Keratinocyte (primary cell): ENCODE results near the gene NOTCH3. TPM values are rescaled to one million over a fixed set of nuclear protein-coding genes. Genes with fewer than 3 reads are reported as not detected.

Experiments
- DNase-seq: peaks from one replicate; pipeline ENCODE4 v3.0.0-alpha.2; 2011; ENCODE audit warnings: low read depth, missing footprints, low spot score
- FAIRE-seq: peaks from 2 replicates; lab custom pipeline; 2011; peaks lifted over from hg19 to GRCh38; lab: Jason Lieb, UNC
- H2AFZ ChIP-seq: 2 replicates; pipeline ENCODE4 v1.6.0; 2012; ENCODE audit warnings: low read length, control low read depth, inconsistent platforms; ENCODE audit not compliant: control insufficient read depth
- H3K27ac ChIP-seq: 2 replicates; pipeline ENCODE4 v1.5.1; 2011; ENCODE audit warnings: low read length; ENCODE audit not compliant: control insufficient read depth, insufficient read depth
- H3K27me3 ChIP-seq: 3 replicates; pipeline ENCODE4 v1.6.0; 2011; ENCODE audit warnings: low read length; ENCODE audit not compliant: control insufficient read depth, insufficient read depth; ENCODE audit errors: extremely low read depth
- H3K36me3 ChIP-seq, 2 experiments: 2 replicates in 1 of 2; 3 replicates in 1 of 2; pipeline ENCODE4 v1.5.1; 2011; ENCODE audit warnings: low read length in 2 of 2, mild to moderate bottlenecking in 1 of 2; ENCODE audit not compliant: control insufficient read depth in 2 of 2, insufficient read depth in 2 of 2; ENCODE audit errors: extremely low read depth in 1 of 2
- H3K4me1 ChIP-seq: 3 replicates; pipeline ENCODE4 v1.5.1; 2011; ENCODE audit warnings: low read length; ENCODE audit not compliant: control insufficient read depth, insufficient read depth; ENCODE audit errors: extremely low read depth
- H3K4me2 ChIP-seq: 3 replicates; pipeline ENCODE4 v1.6.0; 2011; ENCODE audit warnings: low read depth, low read length; ENCODE audit not compliant: control insufficient read depth, insufficient read depth; ENCODE audit errors: extremely low read depth
- H3K4me3 ChIP-seq, 3 experiments: fragments of 200-600 bp in 1 of 3; sonication (generic) in 1 of 3; 2 replicates in 2 of 3; 3 replicates in 1 of 3; pipeline ENCODE4 v1.5.1; 2011 to 2016; ENCODE audit warnings: low read length in 3 of 3, mild to moderate bottlenecking in 3 of 3, control low read depth in 2 of 3, inconsistent platforms in 1 of 3, low read depth in 1 of 3, mixed read lengths in 1 of 3, mixed run types in 1 of 3, moderate library complexity in 1 of 3; ENCODE audit not compliant: control insufficient read depth in 2 of 3, insufficient read depth in 2 of 3; ENCODE audit errors: extremely low read depth in 1 of 3
- H3K79me2 ChIP-seq: 2 replicates; pipeline ENCODE4 v1.6.0; 2012; ENCODE audit warnings: low read length; ENCODE audit not compliant: control insufficient read depth, insufficient read depth
- H3K9ac ChIP-seq: 3 replicates; pipeline ENCODE4 v1.6.0; 2011; ENCODE audit warnings: low read length; ENCODE audit not compliant: control insufficient read depth, insufficient read depth; ENCODE audit errors: extremely low read depth
- H3K9me1 ChIP-seq: 3 replicates; pipeline ENCODE4 v1.6.0; 2011; ENCODE audit warnings: low read length; ENCODE audit not compliant: control insufficient read depth, insufficient read depth; ENCODE audit errors: extremely low read depth
- H3K9me3 ChIP-seq: 2 replicates; pipeline ENCODE4 v1.5.1; 2012; ENCODE audit warnings: low read depth, low read length; ENCODE audit not compliant: control insufficient read depth
- H4K20me1 ChIP-seq: 3 replicates; pipeline ENCODE4 v1.6.0; 2011; ENCODE audit warnings: low read length; ENCODE audit not compliant: control insufficient read depth, insufficient read depth; ENCODE audit errors: extremely low read depth
- EZH2 ChIP-seq: IDR thresholded peaks from one replicate; pipeline ENCODE4 v1.6.1; 2012; ENCODE audit warnings: inconsistent platforms, mild to moderate bottlenecking, low read length, moderate library complexity
- dilution Hi-C: fragments of 300-500 bp; cut with MboI; formaldehyde crosslinking; loops from one replicate; pipeline ENCODE4 v1.7.0; 2020; ENCODE audit warnings: low sequenced_read_pairs; ENCODE audit not compliant: extremely low pct_ligation_motif_present
- polyA plus RNA-seq, 5 experiments: library from polyadenylated mRNA; depleted of rRNA in 3 of 5; stranded (reverse) in 3 of 5; stranded (forward) in 1 of 5; unstranded in 1 of 5; fragments of >200 nt; gene quantifications; 1 replicate in 1 of 5; 2 replicates in 3 of 5; 3 replicates in 1 of 5; pipeline versions ENCODE4 v1.2.1 to v1.2.3, GENCODE V29; 2011 to 2012; ENCODE audit warnings: missing spikeins in 2 of 5, low read depth in 1 of 5, low replicate concordance in 1 of 5
- TF ChIP-seq, protein P1 (sequence below), 3 experiments: IDR thresholded peaks in 1 of 3; conservative IDR thresholded peaks in 1 of 3; optimal IDR thresholded peaks in 1 of 3; 2 replicates in 2 of 3; 3 replicates in 1 of 3; pipeline versions ENCODE3 to v1.5.1; 2011; ENCODE audit warnings: low read length in 3 of 3, mild to moderate bottlenecking in 3 of 3, moderate library complexity in 2 of 3, control low read depth in 1 of 3, inconsistent platforms in 1 of 3; ENCODE audit not compliant: insufficient read depth in 2 of 3; ENCODE audit errors: extremely low read depth in 1 of 3

Gene NOTCH3
- polyA plus RNA-seq, 1 donor (not counting 4 experiments of a cell fraction or from before 2014, with no cell fraction given), result 4.1 TPM

DNA sequence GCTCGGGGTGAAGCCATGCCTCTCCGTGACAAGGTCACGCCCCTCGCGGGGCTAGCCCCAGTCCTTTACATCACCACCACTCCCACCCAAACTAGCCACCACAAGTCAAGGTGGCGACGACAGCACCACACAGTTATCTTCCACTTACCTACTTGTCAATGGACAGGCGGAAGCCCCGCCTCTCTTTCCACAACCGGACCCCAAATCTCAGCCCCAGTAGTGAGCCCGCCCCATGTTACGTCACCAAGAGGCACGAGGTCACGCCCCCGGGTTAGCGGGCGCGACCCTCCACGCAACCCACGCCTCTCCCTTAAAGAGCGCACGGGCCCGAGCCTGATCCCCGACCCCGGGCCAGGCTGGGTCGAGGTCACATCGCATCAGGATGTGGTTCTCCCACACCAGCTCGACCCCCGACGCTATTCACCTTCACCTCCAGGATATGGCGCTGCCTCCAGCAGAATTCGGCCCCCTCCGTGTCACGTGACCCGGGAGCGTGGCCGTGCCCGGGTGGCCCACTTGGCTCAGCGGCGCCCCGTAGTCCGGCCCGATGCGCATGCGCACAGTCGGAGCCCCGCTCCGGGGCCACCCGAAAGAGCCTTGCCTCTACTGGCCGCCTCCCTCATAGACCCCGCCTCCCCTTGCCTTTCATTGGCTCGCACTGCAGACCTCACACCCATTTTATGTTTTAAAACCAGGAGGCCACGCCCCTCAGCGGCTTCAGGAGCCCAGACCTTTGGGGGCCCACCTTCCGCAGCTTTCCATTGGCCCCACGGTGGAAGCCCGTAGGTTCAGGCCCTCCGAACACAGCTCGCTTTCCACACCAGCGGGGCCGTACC, 75.3 kb downstream of the NOTCH3 start:
- peak overlapping the region; percentile 94 for H3K27ac ChIP-seq
- H3K79me2 ChIP-seq, result no peaks in the 10 kb centered on the region
- H2AFZ ChIP-seq, result peak overlapping the region; percentile 97
- H3K9ac ChIP-seq, result peak overlapping the region; percentile 95
- DNase-seq, result peak; percentile 90
- FAIRE-seq, result peak; percentile 67
- H3K27me3 ChIP-seq, result no peaks in the 10 kb centered on the region
- TF ChIP-seq, protein P1, sequence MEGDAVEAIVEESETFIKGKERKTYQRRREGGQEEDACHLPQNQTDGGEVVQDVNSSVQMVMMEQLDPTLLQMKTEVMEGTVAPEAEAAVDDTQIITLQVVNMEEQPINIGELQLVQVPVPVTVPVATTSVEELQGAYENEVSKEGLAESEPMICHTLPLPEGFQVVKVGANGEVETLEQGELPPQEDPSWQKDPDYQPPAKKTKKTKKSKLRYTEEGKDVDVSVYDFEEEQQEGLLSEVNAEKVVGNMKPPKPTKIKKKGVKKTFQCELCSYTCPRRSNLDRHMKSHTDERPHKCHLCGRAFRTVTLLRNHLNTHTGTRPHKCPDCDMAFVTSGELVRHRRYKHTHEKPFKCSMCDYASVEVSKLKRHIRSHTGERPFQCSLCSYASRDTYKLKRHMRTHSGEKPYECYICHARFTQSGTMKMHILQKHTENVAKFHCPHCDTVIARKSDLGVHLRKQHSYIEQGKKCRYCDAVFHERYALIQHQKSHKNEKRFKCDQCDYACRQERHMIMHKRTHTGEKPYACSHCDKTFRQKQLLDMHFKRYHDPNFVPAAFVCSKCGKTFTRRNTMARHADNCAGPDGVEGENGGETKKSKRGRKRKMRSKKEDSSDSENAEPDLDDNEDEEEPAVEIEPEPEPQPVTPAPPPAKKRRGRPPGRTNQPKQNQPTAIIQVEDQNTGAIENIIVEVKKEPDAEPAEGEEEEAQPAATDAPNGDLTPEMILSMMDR (optimal IDR thresholded peaks at IDR 0.05 in 1 of 3, IDR thresholded peaks at IDR 0.05 in 1 of 3, conservative IDR thresholded peaks at IDR 0.05 in 1 of 3; ENCODE audit: extremely low read depth in 1 of 3, insufficient read depth in 2 of 3, low read length in 3 of 3), result peak in 1 of 3 experiments; percentile 41
- no peak for TF ChIP-seq EZH2
- no peaks in the 10 kb centered on the region for H3K9me1 ChIP-seq
- H3K4me2 ChIP-seq, result peak overlapping the region; percentile 89
- H3K4me1 ChIP-seq, result peaks cover 15% of the 10 kb centered on the region
- H3K36me3 ChIP-seq, result peaks cover 3% of the 10 kb centered on the region in 2 experiments
- H3K9me3 ChIP-seq, result no peaks in the 10 kb centered on the region
- no peaks in the 10 kb centered on the region for H4K20me1 ChIP-seq
- dilution Hi-C loops, result no loop called here
- peak overlapping the region; percentile 83 to 98 (median 87) for H3K4me3 ChIP-seq

DNA sequence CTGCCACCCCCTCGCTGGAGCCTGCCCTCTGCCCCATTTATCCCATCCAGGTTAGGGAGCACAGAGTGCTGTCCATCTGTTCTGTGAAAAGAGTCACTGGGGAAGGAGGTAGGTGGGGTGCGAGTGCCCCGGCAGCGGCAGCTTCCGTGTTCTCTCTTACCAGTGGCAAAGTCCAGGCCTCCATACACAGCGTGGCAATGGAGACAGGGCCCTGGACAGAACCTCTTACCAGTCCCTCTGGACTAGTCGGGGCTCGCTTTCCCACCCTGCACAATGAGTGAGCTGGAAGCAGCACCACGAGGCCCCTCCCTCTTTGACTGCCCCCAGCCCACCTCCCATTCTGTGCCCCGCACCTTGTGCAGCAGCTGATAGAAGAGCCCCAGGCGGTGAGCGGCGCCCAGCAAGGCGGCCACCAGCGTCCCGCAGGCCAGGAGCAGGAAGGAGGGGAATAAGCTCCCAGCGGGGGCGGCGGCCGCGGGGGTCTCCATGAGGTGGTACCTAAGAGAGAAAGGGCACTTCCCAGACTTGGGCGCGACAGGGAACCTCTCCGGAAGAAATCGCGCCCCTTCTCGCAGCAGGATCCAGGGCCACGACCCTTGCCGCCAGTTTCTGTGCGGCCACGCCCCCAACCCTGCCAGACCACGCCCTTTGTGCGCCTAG, 76.1 kb downstream of the NOTCH3 start:
- DNase-seq (no peak), FAIRE-seq (peak; percentile 52)
- no peaks in the 10 kb centered on the region for H3K79me2 ChIP-seq
- H4K20me1 ChIP-seq, result no peaks in the 10 kb centered on the region
- no peaks in the 10 kb centered on the region for H3K9me1 ChIP-seq
- peaks cover 9% of the 10 kb centered on the region for H3K4me1 ChIP-seq
- H3K4me2 ChIP-seq, result peak overlapping the region; percentile 89
- dilution Hi-C loops, result no loop called here
- H3K4me3 ChIP-seq, result peak overlapping the region; percentile 83 to 98 (median 87)
- peak overlapping the region; percentile 95 for H3K9ac ChIP-seq
- no peaks in the 10 kb centered on the region for H3K27me3 ChIP-seq
- no peaks in the 10 kb centered on the region for H3K9me3 ChIP-seq
- peak overlapping the region; percentile 94 for H3K27ac ChIP-seq
- H2AFZ ChIP-seq, result peak overlapping the region; percentile 97
- TF ChIP-seq EZH2, result no peak
- TF ChIP-seq, protein P1 (optimal IDR thresholded peaks at IDR 0.05 in 1 of 3, IDR thresholded peaks at IDR 0.05 in 1 of 3, conservative IDR thresholded peaks at IDR 0.05 in 1 of 3; ENCODE audit: extremely low read depth in 1 of 3, insufficient read depth in 2 of 3, low read length in 3 of 3), result no peak
- H3K36me3 ChIP-seq, result peaks cover 9 to 11% of the 10 kb centered on the region in 2 experiments
